GM12865 (cell line): Measurements from ENCODE around the gene RELL2.
"Not testable (repeated sequence)": the region's sequence is repeated elsewhere in the genome, so short reads cannot be mapped to it uniquely, and the experiment has no call there.

Source experiments
- DNase-seq: peaks from one replicate; pipeline ENCODE4 v3.0.0; 2010; ENCODE audit warnings: low read depth
- H3K4me3 ChIP-seq: 2 replicates; pipeline ENCODE4 v1.5.1; 2011; ENCODE audit warnings: mild to moderate bottlenecking, low read depth, low read length, control low read depth
- TF ChIP-seq, protein P1 (sequence below): IDR thresholded peaks from 2 replicates; pipeline ENCODE4 v1.5.1; 2011; ENCODE audit warnings: low read length, control low read depth, low read depth, inconsistent platforms; ENCODE audit not compliant: insufficient read depth; ENCODE audit errors: missing control alignments

RELL2 gene

DNA sequence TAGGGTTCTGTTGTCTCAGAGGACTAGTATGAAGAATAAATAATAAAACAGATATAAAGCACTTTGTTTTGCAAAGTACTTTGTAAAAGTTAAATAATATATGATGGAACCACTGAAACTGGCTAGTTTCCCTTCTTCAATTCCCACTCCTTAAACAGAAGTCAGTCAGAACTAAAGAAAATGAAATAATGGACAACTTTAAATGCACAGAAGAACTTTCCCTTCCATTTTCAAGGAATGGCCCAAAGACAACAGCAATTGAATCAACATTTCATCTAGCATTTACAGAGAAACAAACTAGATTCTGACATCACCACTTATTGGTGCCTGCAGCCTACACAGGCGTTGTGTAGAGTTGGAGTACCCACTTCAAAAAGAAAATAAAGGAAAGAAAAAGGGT, 34.2 kb upstream of the RELL2 start:
- H3K4me3 ChIP-seq = no peak overlapping the region
- DNase-seq = no peak
- TF ChIP-seq, protein P1, sequence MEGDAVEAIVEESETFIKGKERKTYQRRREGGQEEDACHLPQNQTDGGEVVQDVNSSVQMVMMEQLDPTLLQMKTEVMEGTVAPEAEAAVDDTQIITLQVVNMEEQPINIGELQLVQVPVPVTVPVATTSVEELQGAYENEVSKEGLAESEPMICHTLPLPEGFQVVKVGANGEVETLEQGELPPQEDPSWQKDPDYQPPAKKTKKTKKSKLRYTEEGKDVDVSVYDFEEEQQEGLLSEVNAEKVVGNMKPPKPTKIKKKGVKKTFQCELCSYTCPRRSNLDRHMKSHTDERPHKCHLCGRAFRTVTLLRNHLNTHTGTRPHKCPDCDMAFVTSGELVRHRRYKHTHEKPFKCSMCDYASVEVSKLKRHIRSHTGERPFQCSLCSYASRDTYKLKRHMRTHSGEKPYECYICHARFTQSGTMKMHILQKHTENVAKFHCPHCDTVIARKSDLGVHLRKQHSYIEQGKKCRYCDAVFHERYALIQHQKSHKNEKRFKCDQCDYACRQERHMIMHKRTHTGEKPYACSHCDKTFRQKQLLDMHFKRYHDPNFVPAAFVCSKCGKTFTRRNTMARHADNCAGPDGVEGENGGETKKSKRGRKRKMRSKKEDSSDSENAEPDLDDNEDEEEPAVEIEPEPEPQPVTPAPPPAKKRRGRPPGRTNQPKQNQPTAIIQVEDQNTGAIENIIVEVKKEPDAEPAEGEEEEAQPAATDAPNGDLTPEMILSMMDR = no peak

DNA sequence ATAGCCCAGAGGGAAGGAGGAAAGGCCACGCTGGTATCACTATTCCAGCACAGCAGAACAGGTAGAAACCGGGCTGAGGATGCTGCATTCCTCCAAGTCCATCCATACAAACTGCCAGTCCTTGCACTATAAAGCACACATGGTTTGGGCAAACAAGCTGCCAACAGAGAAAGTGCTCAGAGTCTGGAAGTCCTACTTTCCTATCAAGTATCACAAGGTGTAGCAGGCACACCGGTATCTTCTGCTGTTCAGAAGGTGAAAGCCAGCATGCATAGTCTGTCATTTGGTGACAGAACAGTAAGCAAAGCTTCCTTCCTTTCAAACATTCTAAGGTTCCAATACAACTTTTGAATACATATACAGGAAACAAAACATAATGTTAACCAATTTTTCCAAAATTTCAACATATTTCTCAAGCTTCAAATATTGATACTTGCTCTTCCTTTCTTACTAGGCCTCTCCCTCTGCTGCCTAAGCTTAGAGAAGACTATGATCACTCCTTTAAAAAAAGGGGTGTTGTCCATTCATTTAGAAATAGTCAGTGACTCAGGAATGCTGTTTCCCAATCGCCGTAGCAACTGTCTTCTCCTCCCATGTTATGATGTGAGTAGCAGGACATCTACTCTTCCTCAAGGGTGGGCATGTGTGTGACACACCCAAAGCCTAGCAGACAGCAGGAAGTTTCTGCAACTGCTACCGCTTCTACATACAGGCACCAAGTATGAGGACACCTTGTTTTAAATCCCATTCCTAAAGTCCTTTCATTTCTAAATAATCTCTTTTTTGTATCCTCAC, 32.7 kb upstream of the RELL2 start:
- no peak for DNase-seq
- TF ChIP-seq, protein P1 = no peak
- no peak overlapping the region for H3K4me3 ChIP-seq

DNA sequence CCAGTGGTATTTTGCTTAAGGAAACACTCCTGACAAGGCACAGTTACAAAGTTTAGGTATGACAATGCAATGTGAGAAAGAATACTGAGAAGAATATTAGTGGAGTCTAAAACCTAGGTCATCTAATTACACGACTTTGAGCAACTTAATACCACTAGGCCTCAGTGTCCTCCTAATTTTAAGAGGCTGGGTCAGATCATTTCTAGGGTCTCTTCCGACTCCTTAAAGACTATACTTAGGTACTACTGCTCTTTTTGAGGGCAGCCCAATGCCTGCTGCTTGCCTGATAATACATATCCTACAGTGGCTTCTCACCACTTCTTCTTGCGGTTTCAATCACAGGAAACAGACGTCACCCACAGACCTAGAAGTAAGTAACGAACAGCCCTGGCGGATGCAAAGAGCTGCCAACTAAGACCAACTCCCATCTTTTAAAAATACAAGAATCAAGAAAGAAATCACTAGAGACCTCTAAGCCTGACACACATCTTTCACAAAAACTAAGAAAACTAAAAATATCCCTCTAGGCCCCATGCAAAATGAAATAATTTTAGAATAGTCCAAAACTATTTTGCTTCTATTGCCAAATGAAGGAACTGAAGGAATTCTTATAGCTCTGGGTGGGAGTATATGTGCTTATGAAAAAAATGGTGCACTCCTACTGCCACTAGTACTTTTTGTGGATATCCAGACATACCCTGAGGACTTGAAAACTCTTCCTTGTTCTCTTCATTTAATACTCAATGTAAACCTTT, 31.1 kb upstream of the RELL2 start:
- TF ChIP-seq, protein P1 = no peak
- DNase-seq = peak; percentile 93
- H3K4me3 ChIP-seq = peak overlapping the region; percentile 52

DNA sequence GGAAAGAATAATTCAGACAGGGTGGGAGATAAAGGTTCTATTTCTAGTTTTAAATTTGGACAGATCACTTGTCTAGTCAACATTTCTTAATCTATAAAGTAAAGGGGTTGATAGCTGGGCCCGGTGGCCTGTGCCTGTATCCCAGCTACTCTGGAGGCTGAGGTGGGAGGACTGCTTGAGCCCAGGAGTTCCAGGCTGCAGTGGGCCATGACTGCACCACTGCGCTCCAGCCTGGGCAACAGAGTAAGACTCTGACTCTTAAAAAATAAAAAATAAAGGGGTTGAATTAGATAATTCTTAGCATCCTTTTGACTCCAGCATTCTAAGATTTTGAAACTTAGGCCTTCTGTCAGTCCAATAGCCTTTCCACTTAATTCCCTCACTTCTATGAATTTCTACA, 28.8 kb upstream of the RELL2 start:
- TF ChIP-seq, protein P1 = no peak
- H3K4me3 ChIP-seq = no peak overlapping the region
- DNase-seq = no peak

DNA sequence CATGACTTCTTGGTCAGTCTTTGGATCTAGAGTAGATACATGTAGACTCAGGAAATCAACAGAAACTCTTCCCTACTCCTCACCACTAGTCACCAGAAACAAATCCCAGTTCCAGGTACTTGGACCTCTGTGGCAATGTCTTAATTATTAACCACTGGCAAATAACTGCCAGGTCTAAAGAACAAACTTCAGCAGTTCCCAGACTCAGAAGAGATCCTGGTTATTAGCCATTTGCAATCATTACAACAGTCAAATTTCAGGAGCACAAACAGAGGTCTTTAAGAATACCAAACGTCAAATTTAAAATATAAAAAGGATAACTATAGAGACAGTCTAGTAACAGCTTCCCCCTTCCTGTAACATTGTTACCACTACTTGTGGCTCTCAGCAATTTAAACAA, 28.2 kb upstream of the RELL2 start:
- TF ChIP-seq, protein P1 = no peak
- H3K4me3 ChIP-seq = no peak overlapping the region
- DNase-seq = no peak

DNA sequence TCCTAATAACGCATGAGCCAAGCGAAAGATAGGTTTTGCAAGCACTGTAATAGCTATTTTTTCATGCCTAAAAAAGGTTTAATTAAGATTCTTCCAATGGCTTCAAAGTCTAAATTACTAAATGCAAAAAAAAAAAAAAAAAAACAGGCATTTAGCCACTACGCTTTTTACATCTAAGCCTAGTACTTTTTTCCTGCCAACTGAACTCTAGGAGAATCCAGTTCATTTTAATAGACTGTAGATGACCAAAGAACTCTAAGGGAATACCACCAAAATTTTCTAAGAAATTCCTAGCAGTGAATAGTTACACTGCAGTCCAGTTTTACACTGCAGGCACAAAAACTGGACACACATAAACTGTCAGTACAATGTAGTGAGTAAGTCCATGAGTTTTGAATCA, 27.8 kb upstream of the RELL2 start:
- DNase-seq = no peak
- TF ChIP-seq, protein P1 = no peak
- no peak overlapping the region for H3K4me3 ChIP-seq

DNA sequence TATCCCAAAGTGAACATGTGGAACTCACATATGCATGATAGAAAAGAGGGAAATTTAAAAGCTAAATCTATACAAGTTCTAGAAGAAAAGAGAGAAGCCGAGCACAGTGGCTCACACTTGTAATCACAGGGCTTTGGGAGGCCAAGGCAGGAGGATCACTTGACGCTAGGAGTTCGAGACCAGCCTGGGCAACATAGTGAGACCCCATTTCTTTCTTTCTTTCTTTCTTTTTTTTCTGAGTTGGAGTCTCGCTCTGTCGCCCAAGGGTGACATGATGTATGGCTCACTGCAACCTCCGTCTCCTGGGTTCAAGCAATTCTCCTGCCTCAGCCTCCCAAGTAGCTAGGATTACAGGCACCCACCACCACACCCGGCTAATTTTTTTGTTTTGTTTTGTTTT, 26.9 kb upstream of the RELL2 start:
- H3K4me3 ChIP-seq = not testable (repeated sequence)

More for the DNA sequence above, 26.9 kb upstream of the RELL2 start:
- not testable (repeated sequence) for DNase-seq
